ENCODE results near the gene ATP23. TPM values are rescaled to one million over a fixed set of nuclear protein-coding genes. Genes with fewer than 3 reads are reported as not detected.

The ATP23 gene
- total RNA-seq, 1 experiment from 2014 or later: 410 TPM

DNA sequence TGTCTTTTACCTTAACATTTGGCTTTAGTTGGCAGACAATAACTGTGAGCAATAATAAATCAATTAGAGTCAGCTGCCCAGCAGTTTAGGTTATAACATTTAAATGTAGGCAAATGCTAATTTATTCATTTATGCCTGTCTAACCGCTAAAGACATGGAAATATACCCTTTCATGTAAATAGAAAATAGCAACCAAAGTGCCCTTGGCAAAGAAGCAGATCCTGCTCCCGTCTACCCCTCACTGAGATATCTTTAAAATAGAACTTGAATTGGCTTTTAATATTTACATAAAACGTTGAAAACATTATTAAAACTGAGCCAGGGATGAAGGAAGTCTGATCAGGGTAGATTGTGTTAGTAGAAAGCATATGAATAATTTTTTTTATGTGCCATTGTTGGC lies 67.3 kb downstream of the ATP23 start:
- H3K36me3 ChIP-seq: no peaks in the 10 kb centered on the region

More for the DNA sequence above, 67.3 kb downstream of the ATP23 start:
- no peaks in the 10 kb centered on the region for H3K4me1 ChIP-seq (replicated peaks)
- DNase-seq (ENCODE audit: low read depth in 1 of 2, low spot score in 2 of 2): peak in 1 of 2 experiments; percentile 55
- H3K27ac ChIP-seq: no peak overlapping the region
- H3K27me3 ChIP-seq (replicated peaks): peaks cover 63% of the 10 kb centered on the region
- no peak overlapping the region for H3K4me3 ChIP-seq
- 0 out of 2 replicates have a peak, but pooled peaks cover 3% of the 10 kb centered on the region for H3K9me3 ChIP-seq (replicated peaks)

Other genes with a start within 250 kb of the ATP23 start
- 4,436 and 6,328 TPM in 2 replicates for gene OS9, start 247.4 kb upstream of the ATP23 start, total RNA-seq (2014; rRNA removed; shearing (Covaris generic))
- gene AGAP2, start 202.8 kb upstream of the ATP23 start, total RNA-seq (2014; rRNA removed; shearing (Covaris generic)): 0.78 and 0.89 TPM in 2 replicates
- gene TSPAN31, start 196.5 kb upstream of the ATP23 start, total RNA-seq (2014; rRNA removed; shearing (Covaris generic)): 429 and 571 TPM in 2 replicates
- 3,953 and 4,723 TPM in 2 replicates for gene CDK4, start 189.3 kb upstream of the ATP23 start, total RNA-seq (2014; rRNA removed; shearing (Covaris generic))
- 88.7 and 107 TPM in 2 replicates for gene MARCHF9, start 186.5 kb upstream of the ATP23 start, total RNA-seq (2014; rRNA removed; shearing (Covaris generic))
- gene CYP27B1, start 174.5 kb upstream of the ATP23 start, total RNA-seq (2014; rRNA removed; shearing (Covaris generic)): 12.9 and 21.9 TPM in 2 replicates
- gene METTL1, start 169.5 kb upstream of the ATP23 start, total RNA-seq (2014; rRNA removed; shearing (Covaris generic)): 173 and 193 TPM in 2 replicates
- 53.1 and 62.2 TPM in 2 replicates for gene EEF1AKMT3, start 169.0 kb upstream of the ATP23 start, total RNA-seq (2014; rRNA removed; shearing (Covaris generic))
- 591 and 596 TPM in 2 replicates for gene TSFM, start 158.8 kb upstream of the ATP23 start, total RNA-seq (2014; rRNA removed; shearing (Covaris generic))
- gene AVIL, start 122.8 kb upstream of the ATP23 start, total RNA-seq (2014; rRNA removed; shearing (Covaris generic)): 6.0 and 6.6 TPM in 2 replicates
- 420 and 508 TPM in 2 replicates for gene CTDSP2, start 94.8 kb upstream of the ATP23 start, total RNA-seq (2014; rRNA removed; shearing (Covaris generic))